ENCODE measurements around the gene BCL11B.

The BCL11B gene

DNA sequence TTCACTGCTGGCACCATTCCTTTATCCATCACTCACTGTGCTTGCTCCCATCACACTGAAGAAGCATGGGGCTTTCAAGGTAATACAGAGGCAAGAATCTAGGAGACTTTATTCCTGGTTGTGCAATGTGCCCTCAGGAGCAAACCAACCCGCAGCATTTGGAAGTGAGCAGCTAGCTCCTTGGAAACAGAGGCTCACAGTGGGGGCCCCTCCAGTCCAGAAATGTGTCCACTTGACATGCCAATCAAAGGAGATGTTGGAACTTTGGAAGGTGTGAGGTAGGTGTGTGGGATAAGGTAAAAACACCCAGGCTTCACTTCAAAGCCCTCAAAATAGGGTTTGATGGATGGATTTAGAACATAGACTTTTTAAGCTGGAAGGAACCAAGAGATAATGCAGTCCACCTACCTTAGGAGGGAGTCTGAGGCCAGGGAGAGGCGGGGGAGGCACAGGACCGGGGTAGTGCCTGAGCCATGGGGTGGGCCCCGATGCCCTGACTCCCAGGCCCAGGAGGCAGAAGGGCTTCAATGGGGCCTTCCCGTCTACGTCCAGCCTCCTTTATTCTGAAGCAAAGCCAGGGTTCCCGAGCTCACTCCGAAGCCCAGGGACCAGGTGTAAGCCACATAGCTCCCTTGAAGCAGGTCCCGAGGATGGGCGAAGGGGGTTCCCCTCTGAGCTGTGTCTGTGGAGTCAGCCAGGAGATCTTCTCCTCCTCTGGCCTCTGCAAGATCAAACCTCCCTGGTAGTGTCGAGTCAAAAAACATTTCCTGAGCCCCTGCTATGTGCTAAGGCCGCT is 17.6 kb upstream of the BCL11B start:
- no peaks in the 10 kb centered on the region for H3K9me3 ChIP-seq
- no peak overlapping the region for H3K4me3 ChIP-seq (ENCODE audit: low read depth, low read length)
- no peaks in the 10 kb centered on the region for H3K4me1 ChIP-seq
- no peak for DNase-seq
- TF ChIP-seq, protein P1, sequence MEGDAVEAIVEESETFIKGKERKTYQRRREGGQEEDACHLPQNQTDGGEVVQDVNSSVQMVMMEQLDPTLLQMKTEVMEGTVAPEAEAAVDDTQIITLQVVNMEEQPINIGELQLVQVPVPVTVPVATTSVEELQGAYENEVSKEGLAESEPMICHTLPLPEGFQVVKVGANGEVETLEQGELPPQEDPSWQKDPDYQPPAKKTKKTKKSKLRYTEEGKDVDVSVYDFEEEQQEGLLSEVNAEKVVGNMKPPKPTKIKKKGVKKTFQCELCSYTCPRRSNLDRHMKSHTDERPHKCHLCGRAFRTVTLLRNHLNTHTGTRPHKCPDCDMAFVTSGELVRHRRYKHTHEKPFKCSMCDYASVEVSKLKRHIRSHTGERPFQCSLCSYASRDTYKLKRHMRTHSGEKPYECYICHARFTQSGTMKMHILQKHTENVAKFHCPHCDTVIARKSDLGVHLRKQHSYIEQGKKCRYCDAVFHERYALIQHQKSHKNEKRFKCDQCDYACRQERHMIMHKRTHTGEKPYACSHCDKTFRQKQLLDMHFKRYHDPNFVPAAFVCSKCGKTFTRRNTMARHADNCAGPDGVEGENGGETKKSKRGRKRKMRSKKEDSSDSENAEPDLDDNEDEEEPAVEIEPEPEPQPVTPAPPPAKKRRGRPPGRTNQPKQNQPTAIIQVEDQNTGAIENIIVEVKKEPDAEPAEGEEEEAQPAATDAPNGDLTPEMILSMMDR (IDR thresholded peaks at IDR 0.05; ENCODE audit: low read depth, low read length): no peak
- peaks cover 5% of the 10 kb centered on the region; the same call in 1 of the 2 replicates for H3K27me3 ChIP-seq
- H3K36me3 ChIP-seq: no peaks in the 10 kb centered on the region

GRCh38 chr14:99288948-99289347 is 17.0 kb upstream of the BCL11B start:
- no peak for DNase-seq
- Histone ChIP-seq H3K9me3 (no peaks in the 10 kb centered on the region), H3K36me3 (no peaks in the 10 kb centered on the region), H3K4me1 (no peaks in the 10 kb centered on the region), H3K4me3 (ENCODE audit: low read depth, low read length) (no peak overlapping the region), H3K27me3 (peaks cover 12% of the 10 kb centered on the region)
- TF ChIP-seq, protein P1 (IDR thresholded peaks at IDR 0.05; ENCODE audit: low read depth, low read length): no peak

DNA sequence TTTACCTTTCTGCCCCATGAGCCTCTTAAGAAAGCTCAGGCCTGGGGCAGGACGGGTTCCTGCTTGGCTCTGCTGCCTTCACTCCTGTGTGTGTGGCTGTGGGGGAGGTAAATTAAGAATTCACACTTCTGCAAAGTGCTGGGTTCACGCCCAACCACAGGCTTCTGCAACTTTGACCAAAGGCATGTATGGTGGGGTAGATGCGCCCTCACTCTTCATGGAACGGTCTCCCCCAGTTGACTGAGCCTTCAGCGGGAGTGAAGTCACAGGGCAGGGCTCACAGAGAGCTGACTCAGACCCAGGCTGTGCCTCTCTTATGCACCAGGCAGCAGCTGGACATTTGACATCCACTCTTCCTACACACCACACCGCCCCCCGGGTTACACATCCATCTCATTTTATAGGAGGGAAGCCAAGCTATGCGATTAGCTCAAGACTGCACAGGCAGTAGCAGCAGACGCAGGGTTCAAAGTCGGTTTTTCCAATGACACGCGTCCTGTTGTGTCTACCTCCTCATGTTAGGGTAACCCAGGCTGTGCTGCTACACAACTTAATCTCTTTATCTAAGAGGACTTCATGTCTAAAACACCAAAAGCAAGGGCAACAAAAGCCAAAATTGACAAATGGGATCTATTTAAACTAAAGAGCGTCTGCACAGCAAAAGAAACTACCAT is 15.4 kb upstream of the BCL11B start:
- Histone ChIP-seq H3K9me3 (no peaks in the 10 kb centered on the region), H3K4me1 (no peaks in the 10 kb centered on the region), H3K27me3 (peaks cover 14% of the 10 kb centered on the region), H3K4me3 (ENCODE audit: low read depth, low read length) (no peak overlapping the region), H3K36me3 (no peaks in the 10 kb centered on the region)
- TF ChIP-seq, protein P1 (IDR thresholded peaks at IDR 0.05; ENCODE audit: low read depth, low read length): no peak
- no peak for DNase-seq

GRCh38 chr14:99286761-99287160 is 14.8 kb upstream of the BCL11B start:
- DNase-seq: no peak
- no peaks in the 10 kb centered on the region for H3K4me1 ChIP-seq
- TF ChIP-seq, protein P1 (IDR thresholded peaks at IDR 0.05; ENCODE audit: low read depth, low read length): no peak
- H3K36me3 ChIP-seq: no peaks in the 10 kb centered on the region
- H3K27me3 ChIP-seq: peaks cover 17% of the 10 kb centered on the region
- no peak overlapping the region for H3K4me3 ChIP-seq (ENCODE audit: low read depth, low read length)
- H3K9me3 ChIP-seq: no peaks in the 10 kb centered on the region

GRCh38 chr14:99284254-99285004 is 12.4 kb upstream of the BCL11B start:
- Histone ChIP-seq H3K27me3 (peaks cover 33% of the 10 kb centered on the region), H3K36me3 (no peaks in the 10 kb centered on the region)
- TF ChIP-seq, protein P1 (IDR thresholded peaks at IDR 0.05; ENCODE audit: low read depth, low read length): no peak

More at GRCh38 chr14:99284254-99285004, 12.4 kb upstream of the BCL11B start:
- no peaks in the 10 kb centered on the region for H3K4me1 ChIP-seq
- no peaks in the 10 kb centered on the region for H3K9me3 ChIP-seq
- no peak overlapping the region for H3K4me3 ChIP-seq (ENCODE audit: low read depth, low read length)
- DNase-seq: no peak
